ENCODE results near the gene MOB3C.

MOB3C gene

GRCh38 chr1:46569884-46570725 is 46.5 kb downstream of the MOB3C start:
- DNase-seq: no peak

- no peak for DNase-seq
Observed at GRCh38 chr1:46569116-46569515, 47.5 kb downstream of the MOB3C start.

DNA sequence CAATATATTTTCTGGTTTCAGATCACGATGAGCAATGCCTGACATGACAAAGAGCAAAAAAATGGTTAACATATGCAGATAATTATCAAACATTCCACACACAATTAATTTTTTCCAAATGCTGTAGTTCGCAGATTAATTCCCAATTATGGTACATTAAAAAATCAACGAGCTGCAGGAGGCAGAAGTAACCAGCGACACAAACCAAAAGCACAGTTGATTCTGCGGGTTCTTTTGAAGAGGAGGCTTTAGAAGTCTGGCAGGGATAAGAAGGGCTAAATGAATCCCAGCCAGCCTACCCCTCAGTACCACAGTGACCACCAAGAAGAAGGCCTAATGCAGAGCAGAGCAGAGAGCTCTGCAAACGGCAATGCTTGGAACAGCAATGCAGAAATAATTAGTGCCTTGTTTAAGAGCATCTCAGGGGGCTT is 48.1 kb downstream of the MOB3C start:
- DNase-seq: no peak

GRCh38 chr1:46563341-46563740 is 53.3 kb downstream of the MOB3C start:
- no peak for DNase-seq

DNA sequence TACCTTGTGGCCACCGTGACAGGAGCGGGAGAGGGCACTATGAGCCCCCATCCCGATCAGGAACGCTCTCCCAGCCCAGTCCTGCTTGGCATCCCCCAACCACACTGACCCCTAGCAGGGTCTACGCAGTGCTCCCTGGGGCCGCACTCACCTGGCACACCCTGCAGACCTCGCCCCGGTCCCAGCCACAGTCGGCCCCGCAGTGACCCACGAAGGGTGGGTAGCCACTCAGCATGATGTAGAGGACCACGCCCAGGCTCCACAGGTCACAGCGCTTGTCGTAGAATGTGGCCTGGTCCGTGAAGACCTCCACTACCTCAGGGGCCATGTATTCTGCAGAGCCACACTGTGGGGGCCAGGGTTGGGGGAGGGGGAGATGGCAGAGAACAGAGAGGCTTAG is 54.1 kb downstream of the MOB3C start:
- no peak for DNase-seq

DNA sequence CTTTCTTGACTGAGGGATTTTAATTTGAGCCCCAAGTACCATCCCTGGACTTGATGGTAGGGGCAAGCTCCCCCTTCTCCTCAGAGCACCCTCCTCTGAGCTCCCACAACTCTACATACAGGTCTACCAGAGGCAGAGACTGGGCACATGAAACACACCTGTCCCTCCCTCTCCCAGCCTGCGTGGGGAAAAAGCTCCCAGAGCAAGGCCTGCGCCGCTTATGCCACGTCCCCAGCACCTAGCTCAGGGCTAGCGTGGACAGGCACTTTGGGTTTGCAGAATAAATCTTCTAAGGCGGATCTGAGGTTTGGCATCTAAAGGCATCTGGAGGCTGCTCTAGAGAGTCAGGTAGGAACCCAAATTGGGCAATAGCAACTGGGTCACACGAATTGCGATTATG is 57.6 kb downstream of the MOB3C start:
- DNase-seq: no peak

DNA sequence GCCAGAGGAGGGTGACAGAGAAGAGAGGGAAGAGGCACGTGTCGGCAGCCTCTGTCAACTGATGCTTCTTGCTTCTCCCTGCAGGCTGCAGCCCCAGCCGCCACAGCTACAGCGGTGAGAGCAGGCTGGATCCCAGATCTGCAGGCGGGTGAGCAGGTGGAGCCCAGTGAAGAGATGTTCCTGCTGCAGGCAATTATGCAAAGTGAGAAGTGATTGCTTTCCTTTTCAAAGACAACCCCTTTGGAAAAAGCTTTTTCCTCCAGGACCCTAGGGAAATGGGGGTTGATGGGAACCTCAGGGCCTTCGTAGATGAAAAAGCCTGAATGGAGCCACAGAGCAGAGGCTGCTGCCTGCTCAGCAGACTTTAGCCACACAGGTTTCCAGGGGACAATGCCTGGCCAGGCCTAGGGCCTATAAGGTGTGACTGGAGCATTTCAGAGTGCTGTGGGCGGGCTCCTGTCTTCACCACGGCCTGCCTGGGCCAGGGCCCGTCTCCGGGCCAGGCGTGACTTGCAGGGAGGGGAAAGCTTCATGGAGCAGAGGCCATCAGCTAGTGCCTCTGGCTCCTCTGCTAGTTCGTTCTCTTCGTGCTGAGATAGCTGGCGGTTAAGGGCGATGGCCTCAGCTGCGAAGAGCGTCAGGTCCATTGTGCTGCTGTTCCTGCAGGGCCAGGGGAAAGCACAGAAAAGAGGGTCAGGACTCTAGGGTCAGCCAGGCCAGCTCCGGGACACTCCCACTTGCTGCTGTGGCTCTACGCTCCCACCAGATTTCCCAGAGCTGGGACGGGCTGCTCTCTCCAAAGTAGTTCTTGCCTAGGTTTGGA is 58.3 kb downstream of the MOB3C start:
- no peak for DNase-seq
